Right atrium auricular region (tissue), 2 donors: Measurements from ENCODE around the gene SOX5. TPM values are rescaled to one million over a fixed set of nuclear protein-coding genes. Genes with fewer than 3 reads are reported as not detected.

Source experiments
- DNase-seq: peaks from one replicate; pipeline ENCODE4 v3.0.0-alpha.2; 2019; ENCODE audit warnings: low spot score
- H3K27ac ChIP-seq, 2 donors: fragments of 200-600 bp; sonication (generic); 1 replicate in 1 of 2; 2 replicates in 1 of 2; pipeline ENCODE4 v1.5.1; 2016 to 2019
- H3K27me3 ChIP-seq, 2 donors: fragments of 200-600 bp; sonication (generic); one replicate each; pipeline versions ENCODE4 v1.5.1 to v1.6.0; 2017 to 2019
- H3K36me3 ChIP-seq: fragments of 200-600 bp; sonication (generic); one replicate; pipeline ENCODE4 v1.5.1; 2016
- H3K4me1 ChIP-seq, 2 donors: fragments of 200-600 bp; sonication (generic); one replicate each; pipeline versions ENCODE4 v1.5.1 to v1.6.0; 2017 to 2019
- H3K4me3 ChIP-seq, 2 donors: fragments of 200-600 bp; sonication (generic); 1 replicate in 1 of 2; 2 replicates in 1 of 2; pipeline ENCODE4 v1.5.1; 2017 to 2019; ENCODE audit warnings: mild to moderate bottlenecking in 1 of 2, moderate library complexity in 1 of 2
- H3K9me3 ChIP-seq, 2 donors: fragments of 200-600 bp; sonication (generic); one replicate each; pipeline ENCODE4 v1.5.1; 2019
- CTCF ChIP-seq, 2 donors: fragments of 200-600 bp; sonication (generic); IDR thresholded peaks; one replicate each; pipeline ENCODE4 v1.5.1; 2019; ENCODE audit warnings: antibody characterized with exemption in 2 of 2
- total RNA-seq, 2 donors: library from RNA; depleted of rRNA; stranded (reverse); fragments of >200 nt; gene quantifications; one replicate each; pipeline ENCODE4 v1.1.0, GENCODE V29; 2016

The SOX5 gene
- total RNA-seq, 2 donors from 2014 or later: 3.9 to 5.6 TPM

GRCh38 chr12:23758608-23759007 lies 190.9 kb downstream of the SOX5 start:
- H3K4me1 ChIP-seq: no peaks in the 10 kb centered on the region
- H3K9me3 ChIP-seq: no peaks in the 10 kb centered on the region
- H3K27me3 ChIP-seq: no peaks in the 10 kb centered on the region
- no peak for TF ChIP-seq CTCF (IDR thresholded peaks at IDR 0.05)
- no peaks in the 10 kb centered on the region for H3K36me3 ChIP-seq
- DNase-seq: no peak
- H3K4me3 ChIP-seq: no peak overlapping the region
- H3K27ac ChIP-seq: no peak overlapping the region

DNA sequence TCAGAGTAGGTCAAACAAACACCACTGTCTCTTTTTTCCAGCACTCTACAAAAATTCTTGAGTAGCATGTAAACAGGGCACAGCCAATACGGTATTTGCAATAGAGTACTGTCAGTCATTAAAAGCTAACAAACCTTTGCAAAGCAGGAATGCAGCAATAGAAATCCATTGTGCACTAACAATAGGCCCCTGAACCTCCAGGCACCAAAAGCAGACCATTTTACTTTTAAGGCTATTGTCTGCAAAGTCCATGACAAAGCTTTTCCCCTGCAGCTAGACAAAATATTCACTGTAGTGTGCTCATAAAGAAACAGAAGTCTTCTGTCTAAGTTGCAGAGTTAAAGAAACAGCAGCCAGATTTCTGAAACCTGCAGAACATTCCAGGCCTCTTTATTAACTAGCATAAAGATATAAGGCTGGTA lies 191.9 kb downstream of the SOX5 start:
- Histone ChIP-seq H3K4me3 (no peak overlapping the region), H3K4me1 (no peaks in the 10 kb centered on the region), H3K27ac (no peak overlapping the region), H3K9me3 (no peaks in the 10 kb centered on the region), H3K27me3 (no peaks in the 10 kb centered on the region), H3K36me3 (no peaks in the 10 kb centered on the region)
- DNase-seq: no peak
- TF ChIP-seq CTCF (IDR thresholded peaks at IDR 0.05): no peak

DNA sequence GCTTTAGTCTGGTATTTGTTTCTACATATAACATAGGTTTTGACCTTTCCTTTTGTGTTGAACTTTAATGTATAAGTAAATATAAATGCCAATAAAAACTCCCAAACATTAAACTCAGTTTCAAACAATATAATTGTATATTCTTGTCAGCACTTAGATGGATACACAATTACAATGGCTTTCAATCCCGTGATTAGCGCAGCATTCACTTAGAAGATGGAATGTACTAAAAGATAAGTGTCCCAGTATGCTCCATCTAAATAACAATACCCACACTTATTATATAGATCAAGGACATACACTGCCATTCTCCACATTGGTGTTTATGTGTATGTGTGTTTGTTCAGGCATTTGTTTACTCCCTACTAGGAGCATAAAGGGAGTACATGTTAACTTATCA lies 193.1 kb downstream of the SOX5 start:
- TF ChIP-seq CTCF (IDR thresholded peaks at IDR 0.05): no peak
- no peaks in the 10 kb centered on the region for H3K27me3 ChIP-seq
- H3K9me3 ChIP-seq: no peaks in the 10 kb centered on the region
- no peak overlapping the region for H3K27ac ChIP-seq
- H3K36me3 ChIP-seq: no peaks in the 10 kb centered on the region
- no peak overlapping the region for H3K4me3 ChIP-seq
- DNase-seq: no peak
- H3K4me1 ChIP-seq: no peaks in the 10 kb centered on the region

DNA sequence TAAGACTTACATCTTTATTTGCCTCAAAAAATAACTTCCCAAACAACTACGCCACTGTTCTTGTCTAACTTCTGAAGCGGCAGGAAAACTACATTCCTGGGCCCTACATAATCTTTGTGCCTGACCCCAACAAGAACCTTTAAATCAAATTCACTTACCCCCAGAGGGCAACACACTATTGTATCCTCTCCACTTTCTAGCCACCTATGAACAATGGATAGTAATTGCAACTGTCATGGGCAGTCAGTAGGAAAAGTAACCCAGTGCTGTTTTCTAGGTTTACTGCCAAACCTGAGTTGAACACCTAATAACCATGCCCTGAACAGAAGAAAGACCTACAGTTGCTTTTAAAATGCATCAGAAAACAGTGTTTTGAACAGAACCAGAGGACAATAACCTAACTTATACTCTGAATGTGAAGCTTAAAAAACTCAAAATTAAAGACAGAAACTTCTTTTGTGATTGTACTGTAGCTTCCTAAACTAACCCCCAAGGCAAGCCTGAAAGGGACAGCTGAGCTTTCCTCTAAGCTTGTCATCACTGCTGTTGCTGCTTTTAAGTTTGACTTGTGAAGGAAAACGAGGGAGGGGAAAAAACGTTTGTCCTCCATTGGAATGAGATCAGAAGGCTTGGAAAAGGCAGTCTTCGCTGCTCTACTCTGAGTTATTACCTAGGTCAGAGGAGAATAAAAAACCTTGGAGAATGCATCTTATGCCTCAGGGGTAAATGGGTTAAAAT lies 195.7 kb downstream of the SOX5 start:
- DNase-seq: no peak
- Histone ChIP-seq H3K27ac (no peak overlapping the region), H3K9me3 (no peaks in the 10 kb centered on the region), H3K4me1 (no peaks in the 10 kb centered on the region), H3K4me3 (no peak overlapping the region), H3K36me3 (no peaks in the 10 kb centered on the region), H3K27me3 (no peaks in the 10 kb centered on the region)
- TF ChIP-seq CTCF (IDR thresholded peaks at IDR 0.05): no peak

DNA sequence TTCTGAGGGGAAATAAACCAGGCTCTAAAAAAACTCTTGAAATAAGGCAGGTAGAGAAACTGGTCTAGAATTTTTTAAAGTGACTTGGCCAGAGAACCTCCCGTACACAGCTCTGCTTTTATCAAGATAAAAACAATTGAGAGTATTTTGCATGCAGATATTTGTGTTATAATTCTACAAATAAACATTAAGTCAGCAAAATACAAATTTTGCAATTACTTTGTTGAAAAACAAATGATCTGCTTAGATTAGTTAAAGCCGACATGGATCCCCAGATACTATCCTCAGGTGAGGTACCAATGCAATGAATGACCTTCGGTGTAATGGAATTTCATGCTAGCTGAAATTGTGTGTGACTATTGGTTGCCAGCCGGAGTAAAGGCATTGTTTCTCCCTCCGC lies 197.2 kb downstream of the SOX5 start:
- no peaks in the 10 kb centered on the region for H3K27me3 ChIP-seq
- H3K36me3 ChIP-seq: no peaks in the 10 kb centered on the region
- no peak overlapping the region for H3K4me3 ChIP-seq
- H3K4me1 ChIP-seq: no peaks in the 10 kb centered on the region
- TF ChIP-seq CTCF (IDR thresholded peaks at IDR 0.05): no peak
- DNase-seq: no peak
- no peaks in the 10 kb centered on the region for H3K9me3 ChIP-seq
- no peak overlapping the region for H3K27ac ChIP-seq

GRCh38 chr12:23751641-23752040 lies 197.8 kb downstream of the SOX5 start:
- DNase-seq: no peak
- H3K4me1 ChIP-seq: no peaks in the 10 kb centered on the region
- no peak overlapping the region for H3K27ac ChIP-seq
- no peaks in the 10 kb centered on the region for H3K27me3 ChIP-seq
- H3K4me3 ChIP-seq: no peak overlapping the region
- H3K9me3 ChIP-seq: no peaks in the 10 kb centered on the region
- H3K36me3 ChIP-seq: no peaks in the 10 kb centered on the region
- no peak for TF ChIP-seq CTCF (IDR thresholded peaks at IDR 0.05)
